HuH-7.5 (cell line): Measurements from ENCODE around the gene FAM78B.
A peak's percentile ranks its signal among the peaks of the same experiment; 100 is the strongest.

Experiments
- DNase-seq: peaks from one replicate; pipeline ENCODE4 v3.0.0; 2011; ENCODE audit warnings: low spot score

The FAM78B gene

GRCh38 chr1:166166698-166167571, at the start of gene FAM78B:
TSS of gene FAM78B (minus strand) at chr1:166167001. CDS start at chr1:166166248, 753 bp downstream.
- DNase-seq: peak; percentile 72

GRCh38 chr1:166202546-166202945, 35.7 kb upstream of the FAM78B start:
- no peak for DNase-seq

GRCh38 chr1:166200743-166201142, 33.9 kb upstream of the FAM78B start:
- no peak for DNase-seq

GRCh38 chr1:166197597-166197996, 30.8 kb upstream of the FAM78B start:
- no peak for DNase-seq

GRCh38 chr1:166197141-166197540, 30.3 kb upstream of the FAM78B start:
- DNase-seq: no peak

GRCh38 chr1:166193057-166193698, 26.4 kb upstream of the FAM78B start:
- no peak for DNase-seq

GRCh38 chr1:166190400-166190799, 23.6 kb upstream of the FAM78B start:
- no peak for DNase-seq

- DNase-seq: no peak
Measured at GRCh38 chr1:166189126-166189525, 22.3 kb upstream of the FAM78B start.

GRCh38 chr1:166185526-166185925, 18.7 kb upstream of the FAM78B start:
- no peak for DNase-seq

GRCh38 chr1:166184897-166185296, 18.1 kb upstream of the FAM78B start:
- no peak for DNase-seq

GRCh38 chr1:166184012-166184411, 17.2 kb upstream of the FAM78B start:
- no peak for DNase-seq

GRCh38 chr1:166182281-166182680, 15.5 kb upstream of the FAM78B start:
- DNase-seq: no peak

- DNase-seq: no peak
Measured at GRCh38 chr1:166176416-166176815, 9.6 kb upstream of the FAM78B start.

- no peak for DNase-seq
Measured at GRCh38 chr1:166175032-166175431, 8.2 kb upstream of the FAM78B start.

- no peak for DNase-seq
Measured at GRCh38 chr1:166174108-166174507, 7.3 kb upstream of the FAM78B start.

GRCh38 chr1:166172106-166172505, 5.3 kb upstream of the FAM78B start:
- no peak for DNase-seq

- no peak for DNase-seq
Measured at GRCh38 chr1:166170726-166171125, 3.9 kb upstream of the FAM78B start.

GRCh38 chr1:166170075-166170474, 3.3 kb upstream of the FAM78B start:
- DNase-seq: no peak

- DNase-seq: no peak
Measured at GRCh38 chr1:166169182-166169581, 2.4 kb upstream of the FAM78B start.

GRCh38 chr1:166167572-166167925, 748 bp upstream of the FAM78B start:
- DNase-seq: no peak

GRCh38 chr1:166166329-166166697, 488 bp downstream of the FAM78B start:
- no peak for DNase-seq

GRCh38 chr1:166165661-166166328, 1.0 kb downstream of the FAM78B start:
- no peak for DNase-seq
